Stimulated activated memory B cell treated with anti-CD40 and anti-IgM and Interleukin-4, amounts not matched to agents 10 μg/mL and 1 μg/mL and 100 μg/mL, for 72 hours (primary cell): ENCODE results near the gene PLXNA2.

Experiments
- ATAC-seq: fragments of 150-1000 bp; cut with Tn5 transposase; 2 replicates; pipeline ENCODE4 v1.10.0; 2021
- H3K27ac Mint-ChIP-seq: one replicate; pipeline ENCODE4 v1.8.0; 2022; ENCODE audit warnings: mild to moderate bottlenecking, mixed read lengths
- H3K27me3 Mint-ChIP-seq: one replicate; pipeline ENCODE4 v1.8.0; 2022; ENCODE audit warnings: mixed read lengths
- H3K36me3 Mint-ChIP-seq: one replicate; pipeline ENCODE4 v1.8.0; 2022; ENCODE audit warnings: mixed read lengths
- H3K4me1 Mint-ChIP-seq: one replicate; pipeline ENCODE4 v1.8.0; 2022; ENCODE audit warnings: mixed read lengths
- H3K4me3 Mint-ChIP-seq: one replicate; pipeline ENCODE4 v1.8.0; 2022; ENCODE audit warnings: mild to moderate bottlenecking, moderate library complexity, mixed read lengths
- H3K9me3 Mint-ChIP-seq: one replicate; pipeline ENCODE4 v1.8.0; 2022; ENCODE audit warnings: mixed read lengths

The PLXNA2 gene

GRCh38 chr1:208084220-208084619 lies 160.0 kb downstream of the PLXNA2 start:
- no peaks in the 10 kb centered on the region for H3K9me3 Mint-ChIP-seq
- no peak overlapping the region for H3K27ac Mint-ChIP-seq
- H3K27me3 Mint-ChIP-seq, result peaks cover 16% of the 10 kb centered on the region
- ATAC-seq, result no peak
- peaks cover 15% of the 10 kb centered on the region for H3K4me1 Mint-ChIP-seq
- no peaks in the 10 kb centered on the region for H3K36me3 Mint-ChIP-seq
- no peak overlapping the region for H3K4me3 Mint-ChIP-seq

GRCh38 chr1:208083715-208084085 lies 160.5 kb downstream of the PLXNA2 start:
- Mint-ChIP-seq H3K36me3 (no peaks in the 10 kb centered on the region), H3K4me1 (peaks cover 15% of the 10 kb centered on the region), H3K27me3 (peaks cover 16% of the 10 kb centered on the region), H3K4me3 (no peak overlapping the region), H3K27ac (no peak overlapping the region), H3K9me3 (no peaks in the 10 kb centered on the region)
- no peak for ATAC-seq

GRCh38 chr1:208083016-208083714 lies 161.0 kb downstream of the PLXNA2 start:
- Mint-ChIP-seq H3K27ac (no peak overlapping the region), H3K9me3 (no peaks in the 10 kb centered on the region), H3K4me1 (peaks cover 15% of the 10 kb centered on the region), H3K27me3 (peaks cover 16% of the 10 kb centered on the region), H3K4me3 (no peak overlapping the region), H3K36me3 (no peaks in the 10 kb centered on the region)
- no peak for ATAC-seq

GRCh38 chr1:208081972-208082371 lies 162.2 kb downstream of the PLXNA2 start:
- H3K27me3 Mint-ChIP-seq, result peaks cover 16% of the 10 kb centered on the region
- no peaks in the 10 kb centered on the region for H3K36me3 Mint-ChIP-seq
- H3K4me3 Mint-ChIP-seq, result no peak overlapping the region
- no peak overlapping the region for H3K27ac Mint-ChIP-seq
- peaks cover 15% of the 10 kb centered on the region for H3K4me1 Mint-ChIP-seq
- no peak for ATAC-seq
- no peaks in the 10 kb centered on the region for H3K9me3 Mint-ChIP-seq

GRCh38 chr1:208080396-208081286 lies 163.5 kb downstream of the PLXNA2 start:
- Mint-ChIP-seq H3K27ac (no peak overlapping the region), H3K27me3 (peaks cover 16% of the 10 kb centered on the region), H3K4me3 (no peak overlapping the region), H3K9me3 (no peaks in the 10 kb centered on the region), H3K4me1 (peaks cover 2% of the 10 kb centered on the region), H3K36me3 (no peaks in the 10 kb centered on the region)
- no peak for ATAC-seq

- H3K27me3 Mint-ChIP-seq, result peaks cover 16% of the 10 kb centered on the region
Measured at GRCh38 chr1:208079161-208079560, 165.0 kb downstream of the PLXNA2 start.

GRCh38 chr1:208078752-208079151 lies 165.4 kb downstream of the PLXNA2 start:
- no peak for ATAC-seq
- no peaks in the 10 kb centered on the region for H3K9me3 Mint-ChIP-seq
- H3K27ac Mint-ChIP-seq, result no peak overlapping the region
- H3K4me1 Mint-ChIP-seq, result no peaks in the 10 kb centered on the region
- H3K4me3 Mint-ChIP-seq, result no peak overlapping the region
- peaks cover 16% of the 10 kb centered on the region for H3K27me3 Mint-ChIP-seq
- no peaks in the 10 kb centered on the region for H3K36me3 Mint-ChIP-seq

More at GRCh38 chr1:208079161-208079560, 165.0 kb downstream of the PLXNA2 start:
- Mint-ChIP-seq H3K36me3 (no peaks in the 10 kb centered on the region), H3K4me3 (no peak overlapping the region), H3K9me3 (no peaks in the 10 kb centered on the region), H3K27ac (no peak overlapping the region), H3K4me1 (no peaks in the 10 kb centered on the region)
- no peak for ATAC-seq

GRCh38 chr1:208077232-208078075 lies 166.7 kb downstream of the PLXNA2 start:
- no peak overlapping the region for H3K27ac Mint-ChIP-seq

GRCh38 chr1:208074353-208074752 lies 169.8 kb downstream of the PLXNA2 start:
- no peaks in the 10 kb centered on the region for H3K4me1 Mint-ChIP-seq
- no peak overlapping the region for H3K4me3 Mint-ChIP-seq
- H3K9me3 Mint-ChIP-seq, result no peaks in the 10 kb centered on the region
- no peak for ATAC-seq
- H3K36me3 Mint-ChIP-seq, result no peaks in the 10 kb centered on the region
- H3K27ac Mint-ChIP-seq, result no peak overlapping the region
- no peaks in the 10 kb centered on the region for H3K27me3 Mint-ChIP-seq

More at GRCh38 chr1:208077232-208078075, 166.7 kb downstream of the PLXNA2 start:
- Mint-ChIP-seq H3K27me3 (peaks cover 3% of the 10 kb centered on the region), H3K4me3 (no peak overlapping the region), H3K36me3 (no peaks in the 10 kb centered on the region), H3K4me1 (no peaks in the 10 kb centered on the region), H3K9me3 (no peaks in the 10 kb centered on the region)
- no peak for ATAC-seq

GRCh38 chr1:208071435-208072031 lies 172.7 kb downstream of the PLXNA2 start:
- no peak for ATAC-seq
- Mint-ChIP-seq H3K36me3 (no peaks in the 10 kb centered on the region), H3K4me3 (no peak overlapping the region), H3K27me3 (no peaks in the 10 kb centered on the region), H3K4me1 (no peaks in the 10 kb centered on the region), H3K27ac (no peak overlapping the region), H3K9me3 (no peaks in the 10 kb centered on the region)

- Mint-ChIP-seq H3K27ac (no peak overlapping the region), H3K4me3 (no peak overlapping the region), H3K36me3 (no peaks in the 10 kb centered on the region), H3K4me1 (no peaks in the 10 kb centered on the region), H3K27me3 (no peaks in the 10 kb centered on the region), H3K9me3 (no peaks in the 10 kb centered on the region)
- ATAC-seq, result no peak
Measured at GRCh38 chr1:208069908-208070307, 174.3 kb downstream of the PLXNA2 start.

- no peak overlapping the region for H3K4me3 Mint-ChIP-seq
- ATAC-seq, result no peak
- H3K9me3 Mint-ChIP-seq, result no peaks in the 10 kb centered on the region
- no peak overlapping the region for H3K27ac Mint-ChIP-seq
- H3K27me3 Mint-ChIP-seq, result no peaks in the 10 kb centered on the region
- no peaks in the 10 kb centered on the region for H3K4me1 Mint-ChIP-seq
- H3K36me3 Mint-ChIP-seq, result no peaks in the 10 kb centered on the region
Measured at GRCh38 chr1:208069317-208069716, 174.9 kb downstream of the PLXNA2 start.

GRCh38 chr1:208068908-208069307 lies 175.3 kb downstream of the PLXNA2 start:
- Mint-ChIP-seq H3K4me1 (no peaks in the 10 kb centered on the region), H3K27me3 (no peaks in the 10 kb centered on the region), H3K4me3 (no peak overlapping the region), H3K27ac (no peak overlapping the region), H3K9me3 (no peaks in the 10 kb centered on the region), H3K36me3 (no peaks in the 10 kb centered on the region)
- no peak for ATAC-seq

GRCh38 chr1:208068407-208068806 lies 175.8 kb downstream of the PLXNA2 start:
- H3K4me1 Mint-ChIP-seq, result no peaks in the 10 kb centered on the region
- no peak for ATAC-seq
- H3K27me3 Mint-ChIP-seq, result no peaks in the 10 kb centered on the region
- no peak overlapping the region for H3K4me3 Mint-ChIP-seq
- no peaks in the 10 kb centered on the region for H3K9me3 Mint-ChIP-seq
- H3K36me3 Mint-ChIP-seq, result no peaks in the 10 kb centered on the region
- H3K27ac Mint-ChIP-seq, result no peak overlapping the region

- no peaks in the 10 kb centered on the region for H3K27me3 Mint-ChIP-seq
- H3K36me3 Mint-ChIP-seq, result no peaks in the 10 kb centered on the region
- H3K4me1 Mint-ChIP-seq, result no peaks in the 10 kb centered on the region
- H3K4me3 Mint-ChIP-seq, result no peak overlapping the region
- no peaks in the 10 kb centered on the region for H3K9me3 Mint-ChIP-seq
- H3K27ac Mint-ChIP-seq, result no peak overlapping the region
- no peak for ATAC-seq
Measured at GRCh38 chr1:208066583-208066982, 177.6 kb downstream of the PLXNA2 start.
